ENCODE measurements around the gene ST3GAL2. TPM values are rescaled to one million over a fixed set of nuclear protein-coding genes. Genes with fewer than 3 reads are reported as not detected.

Gene ST3GAL2
- total RNA-seq, 1 experiment from 2014 or later, result 45.9 TPM

GRCh38 chr16:70472786-70473433 lies 34.0 kb upstream of the ST3GAL2 start:
- no CpG with 5 or more reads among the region's 28 CpGs for WGBS (ENCODE audit: extremely low coverage, insufficient read length, low lambda C conversion rate)
- Histone ChIP-seq H3K23ac (ENCODE audit: insufficient read length, low read depth, low read length) (no peak overlapping the region), H3K9me3 (ENCODE audit: control insufficient read depth, low read depth, low read length) (no peaks in the 10 kb centered on the region), H3K27ac (ENCODE audit: insufficient read length, low read depth, low read length) (no peak overlapping the region), H2BK5ac (ENCODE audit: insufficient read length, low read length) (no peak overlapping the region), H3K14ac (ENCODE audit: insufficient read depth, low read length) (no peak overlapping the region), H3K27me3 (ENCODE audit: insufficient read depth, low read length) (no peaks in the 10 kb centered on the region), H3K4ac (ENCODE audit: low read depth, low read length) (no peak overlapping the region), H3T11ph (ENCODE audit: low read length) (no peak overlapping the region), H3K18ac (ENCODE audit: insufficient read length, low read depth, low read length) (no peak overlapping the region), H4K20me1 (ENCODE audit: control insufficient read depth, insufficient read depth, insufficient read length) (peaks cover 3% of the 10 kb centered on the region), H3K23me2 (ENCODE audit: insufficient read length, low read depth, low read length, poor library complexity, severe bottlenecking) (no peaks in the 10 kb centered on the region), H3K79me2 (ENCODE audit: insufficient read depth, low read length) (no peaks in the 10 kb centered on the region), H3K4me1 (ENCODE audit: insufficient read depth, low read length) (no peaks in the 10 kb centered on the region; the same call in 1 of the 2 replicates), H2BK20ac (ENCODE audit: low read depth, low read length, poor library complexity, severe bottlenecking) (no peak overlapping the region), H3K56ac (ENCODE audit: insufficient read length, low read depth, low read length) (no peak overlapping the region), H4K5ac (ENCODE audit: insufficient read length, low read depth, low read length) (no peak overlapping the region), H2BK15ac (ENCODE audit: low read depth, low read length) (no peak overlapping the region), H3K9ac (ENCODE audit: extremely low read depth, insufficient read length, low read length) (no peak overlapping the region), H2AK5ac (ENCODE audit: insufficient read length, low read length) (no peak overlapping the region), H4K91ac (ENCODE audit: insufficient read length, low read depth, low read length) (no peak overlapping the region), H3K4me2 (ENCODE audit: insufficient read depth, insufficient read length, low read length) (no peak overlapping the region), H3K79me1 (ENCODE audit: insufficient read depth, low read depth, low read length, poor library complexity, severe bottlenecking) (no peaks in the 10 kb centered on the region), H2BK12ac (ENCODE audit: insufficient read length, low read depth, low read length) (no peak overlapping the region), H2AFZ (ENCODE audit: low read length) (no peak overlapping the region), H4K8ac (replicated peaks; ENCODE audit: insufficient read length, low read depth, low read length) (no peak overlapping the region), H2BK120ac (ENCODE audit: low read depth, low read length, poor library complexity, severe bottlenecking) (no peak overlapping the region)
- no peak for DNase-seq
- Mint-ChIP-seq H3K4me3 (no peak overlapping the region), H3K27me3 (ENCODE audit: low read depth) (no peaks in the 10 kb centered on the region), H3K4me1 (peaks cover 3 to 7% of the 10 kb centered on the region in 2 experiments), H3K9me3 (no peaks in the 10 kb centered on the region), H3K36me3 (ENCODE audit: insufficient read depth in 1 of 3, low read depth in 3 of 3) (no peaks in the 10 kb centered on the region; a peak in 1 of 7 replicates), H3K27ac (no peak overlapping the region)
- no peak for TF ChIP-seq CTCF (conservative IDR thresholded peaks at IDR 0.05)
